WERI-Rb-1 (cell line): ENCODE measurements around the gene MDP1.
"Not testable (repeated sequence)": the region's sequence is repeated elsewhere in the genome, so short reads cannot be mapped to it uniquely, and the experiment has no call there.

Experiments used
- DNase-seq: peaks from one replicate; pipeline ENCODE4 v3.0.0-alpha.2; 2020
- H3K27ac ChIP-seq: fragments of 250-450 bp; sonication (Bioruptor Pico); 2 replicates; pipeline ENCODE4 v1.5.1; 2020; ENCODE audit warnings: mild to moderate bottlenecking, moderate library complexity
- H3K27me3 ChIP-seq: fragments of 250-450 bp; sonication (Bioruptor Pico); 2 replicates; pipeline ENCODE4 v1.5.1; 2021; ENCODE audit warnings: mild to moderate bottlenecking, low read depth, moderate library complexity; ENCODE audit not compliant: insufficient read depth, severe bottlenecking
- H3K36me3 ChIP-seq: fragments of 250-450 bp; sonication (Bioruptor Pico); 2 replicates; pipeline ENCODE4 v1.5.1; 2020; ENCODE audit warnings: mild to moderate bottlenecking, moderate library complexity
- H3K4me3 ChIP-seq: 2 replicates; pipeline ENCODE4 v1.5.1; 2011; ENCODE audit warnings: low read depth, mild to moderate bottlenecking, control low read depth, low read length
- H3K9me3 ChIP-seq: fragments of 250-450 bp; sonication (Bioruptor Pico); 2 replicates; pipeline ENCODE4 v1.5.1; 2021; ENCODE audit warnings: mild to moderate bottlenecking, moderate library complexity; ENCODE audit not compliant: severe bottlenecking
- CTCF ChIP-seq: IDR thresholded peaks from 2 replicates; pipeline ENCODE4 v1.5.1; 2011; ENCODE audit warnings: low read depth, mild to moderate bottlenecking, control low read depth, inconsistent platforms, low read length

The MDP1 gene

GRCh38 chr14:24228902-24229301 lies 13.0 kb upstream of the MDP1 start:
- no peaks in the 10 kb centered on the region for H3K9me3 ChIP-seq
- no peaks in the 10 kb centered on the region for H3K27me3 ChIP-seq
- no peak for TF ChIP-seq CTCF

GRCh38 chr14:24226473-24226872 lies 10.6 kb upstream of the MDP1 start:
- Histone ChIP-seq H3K9me3 (no peaks in the 10 kb centered on the region), H3K27me3 (no peaks in the 10 kb centered on the region), H3K4me3 (no peak overlapping the region), H3K27ac (no peak overlapping the region), H3K36me3 (peaks cover 7% of the 10 kb centered on the region)
- TF ChIP-seq CTCF = no peak
- no peak for DNase-seq

More at GRCh38 chr14:24228902-24229301, 13.0 kb upstream of the MDP1 start:
- H3K36me3 ChIP-seq = peaks cover 7% of the 10 kb centered on the region
- no peak overlapping the region for H3K4me3 ChIP-seq
- no peak overlapping the region for H3K27ac ChIP-seq
- DNase-seq = no peak

GRCh38 chr14:24224618-24225071 lies 8.8 kb upstream of the MDP1 start:
- Histone ChIP-seq H3K4me3 (no peak overlapping the region), H3K27me3 (no peaks in the 10 kb centered on the region), H3K36me3 (peaks cover 7% of the 10 kb centered on the region), H3K9me3 (no peaks in the 10 kb centered on the region), H3K27ac (no peak overlapping the region)
- no peak for DNase-seq
- no peak for TF ChIP-seq CTCF

GRCh38 chr14:24222987-24223386 lies 7.1 kb upstream of the MDP1 start:
- not testable (repeated sequence) for H3K27me3 ChIP-seq, H3K9me3 ChIP-seq, H3K36me3 ChIP-seq, DNase-seq, H3K4me3 ChIP-seq, H3K27ac ChIP-seq

- no peak overlapping the region for H3K4me3 ChIP-seq
- no peaks in the 10 kb centered on the region; the same call in none of the 2 replicates for H3K36me3 ChIP-seq
- no peak for TF ChIP-seq CTCF
- no peak for DNase-seq
- no peak overlapping the region for H3K27ac ChIP-seq
- H3K9me3 ChIP-seq = no peaks in the 10 kb centered on the region
- H3K27me3 ChIP-seq = no peaks in the 10 kb centered on the region
Measured at GRCh38 chr14:24219521-24219920, 3.7 kb upstream of the MDP1 start.

GRCh38 chr14:24219080-24219479 lies 3.2 kb upstream of the MDP1 start:
- Histone ChIP-seq H3K9me3 (no peaks in the 10 kb centered on the region), H3K4me3 (no peak overlapping the region), H3K27me3 (no peaks in the 10 kb centered on the region), H3K27ac (no peak overlapping the region), H3K36me3 (no peaks in the 10 kb centered on the region; the same call in 1 of the 2 replicates)
- no peak for TF ChIP-seq CTCF
- no peak for DNase-seq

GRCh38 chr14:24216876-24217275 lies 1.0 kb upstream of the MDP1 start:
- not testable (repeated sequence) for H3K36me3 ChIP-seq, H3K4me3 ChIP-seq, H3K27ac ChIP-seq, H3K27me3 ChIP-seq, H3K9me3 ChIP-seq, DNase-seq
